ENCODE measurements around the gene TEAD2. TPM values are rescaled to one million over a fixed set of nuclear protein-coding genes. Genes with fewer than 3 reads are reported as not detected.
A peak's percentile ranks its signal among the peaks of the same experiment; 100 is the strongest.
"Not testable (repeated sequence)": the region's sequence is repeated elsewhere in the genome, so short reads cannot be mapped to it uniquely, and the experiment has no call there.

The TEAD2 gene
- total RNA-seq, 1 donor from 2014 or later = 63.6 TPM

DNA sequence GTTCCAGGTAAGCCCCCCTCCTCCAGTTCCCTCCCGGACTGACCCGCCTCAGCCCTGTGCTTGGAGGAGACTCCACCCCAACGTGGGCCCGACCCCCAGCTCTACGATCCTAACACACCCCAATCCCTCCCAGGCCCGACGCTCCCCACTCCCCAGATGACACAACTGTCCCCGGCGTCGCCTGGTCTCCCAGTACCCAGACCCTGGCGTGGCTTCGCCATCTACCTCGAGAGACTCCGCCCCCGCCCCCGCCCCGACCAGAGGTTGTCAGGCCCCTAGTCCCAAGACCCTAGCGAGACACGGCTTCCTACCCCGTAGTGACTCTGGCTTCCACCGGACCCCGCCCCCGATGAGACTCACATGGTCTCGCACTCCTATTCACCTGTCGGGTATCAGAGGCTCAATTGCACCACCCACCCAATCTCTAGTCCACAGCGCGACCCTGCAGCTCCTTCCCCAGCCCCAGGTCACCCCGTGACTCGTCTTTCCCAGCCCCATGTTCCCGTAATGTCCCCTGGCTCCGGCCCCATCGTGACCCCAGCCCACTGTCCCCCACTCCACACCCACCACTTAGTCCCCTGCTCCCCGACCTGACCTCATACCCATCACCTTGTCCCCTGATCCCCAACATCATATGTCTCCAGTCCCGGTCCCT is 24.1 kb downstream of the TEAD2 start:
- ATAC-seq = no peak
- intact Hi-C loops (cut with DNase I) = loop anchor here (10.0 kb wide), 1 partner anchor 113 kb away; no protein-coding TSS in a partner anchor
- no peak for DNase-seq (ENCODE audit: missing footprints)

DNA sequence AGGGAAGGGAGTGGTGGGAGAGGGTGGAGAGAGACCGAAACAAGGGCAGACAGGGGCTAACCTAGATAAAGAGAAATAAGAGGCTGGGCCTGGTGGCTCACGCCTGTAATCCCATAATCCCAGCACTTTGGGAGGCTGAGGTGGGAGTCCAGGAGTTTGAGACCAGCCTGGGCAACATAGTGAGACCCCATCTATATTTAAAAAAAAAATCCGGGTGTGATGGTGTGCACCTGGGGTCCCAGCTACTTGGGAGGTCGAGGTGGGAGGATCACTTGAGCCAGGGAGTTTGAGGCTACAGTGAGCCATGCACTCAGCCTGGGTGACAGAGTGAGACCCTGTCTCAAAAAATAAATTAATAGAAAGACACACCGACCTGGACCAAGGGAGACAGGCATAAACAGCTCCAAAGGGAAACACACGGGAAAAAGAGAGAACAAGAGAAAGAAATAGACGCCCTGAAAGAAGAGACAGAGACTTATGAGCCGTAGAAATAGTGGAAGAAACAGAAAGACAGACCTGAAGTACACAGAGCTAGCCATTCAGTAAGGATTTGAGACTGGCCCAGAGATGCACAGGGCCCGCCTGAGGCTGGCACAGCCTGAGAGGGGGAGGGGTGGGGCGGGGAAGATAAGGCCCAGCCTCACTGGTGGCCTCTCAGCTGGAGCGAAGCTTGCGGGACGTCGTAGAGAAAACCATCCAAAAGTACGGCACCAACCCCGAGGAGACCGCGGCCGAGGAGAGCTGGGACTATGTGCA is 24.8 kb downstream of the TEAD2 start:
- DNase-seq (ENCODE audit: missing footprints) (no peak), ATAC-seq (no peak)
- intact Hi-C loops (cut with DNase I) = loop anchor here (10.0 kb wide), 1 partner anchor 113 kb away; no protein-coding TSS in a partner anchor

DNA sequence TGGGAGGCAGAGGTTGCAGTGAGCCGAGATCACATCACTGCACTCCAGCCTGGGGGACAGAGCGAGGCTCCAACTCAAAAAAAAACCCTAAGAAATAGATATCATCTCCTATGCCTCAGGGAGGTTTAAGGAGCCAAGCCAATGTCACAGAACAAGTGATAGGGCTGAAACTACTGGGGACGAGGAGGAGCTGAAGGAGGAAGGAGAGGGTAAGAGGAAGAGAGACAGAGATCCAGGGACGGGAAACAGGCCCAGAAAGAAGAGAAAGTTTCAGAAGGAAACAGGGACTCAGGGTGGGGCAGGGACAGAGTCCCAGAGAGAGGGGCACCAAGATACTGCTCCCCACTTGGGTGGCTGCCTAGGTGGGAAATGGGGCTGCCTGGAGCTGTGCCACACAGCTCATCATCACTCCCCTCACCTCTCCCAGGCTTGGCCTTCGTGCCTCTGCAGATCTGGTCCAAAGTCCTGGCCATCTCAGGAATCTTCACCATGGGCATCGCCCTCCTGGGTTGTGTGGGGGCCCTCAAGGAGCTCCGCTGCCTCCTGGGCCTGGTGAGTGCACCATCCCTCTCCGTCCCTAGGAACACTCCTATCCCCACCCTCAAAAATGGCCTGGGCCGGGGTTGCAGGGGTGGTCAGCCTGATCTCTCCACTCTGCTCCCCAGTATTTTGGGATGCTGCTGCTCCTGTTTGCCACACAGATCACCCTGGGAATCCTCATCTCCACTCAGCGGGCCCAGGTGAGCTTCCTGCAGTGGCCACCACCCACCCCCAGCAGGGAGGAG is 25.5 kb downstream of the TEAD2 start:
- ATAC-seq = no peak
- intact Hi-C loops (cut with DNase I) = loop anchor here (10.0 kb wide), 1 partner anchor 112 kb away; no protein-coding TSS in a partner anchor
- DNase-seq (ENCODE audit: missing footprints) = no peak

DNA sequence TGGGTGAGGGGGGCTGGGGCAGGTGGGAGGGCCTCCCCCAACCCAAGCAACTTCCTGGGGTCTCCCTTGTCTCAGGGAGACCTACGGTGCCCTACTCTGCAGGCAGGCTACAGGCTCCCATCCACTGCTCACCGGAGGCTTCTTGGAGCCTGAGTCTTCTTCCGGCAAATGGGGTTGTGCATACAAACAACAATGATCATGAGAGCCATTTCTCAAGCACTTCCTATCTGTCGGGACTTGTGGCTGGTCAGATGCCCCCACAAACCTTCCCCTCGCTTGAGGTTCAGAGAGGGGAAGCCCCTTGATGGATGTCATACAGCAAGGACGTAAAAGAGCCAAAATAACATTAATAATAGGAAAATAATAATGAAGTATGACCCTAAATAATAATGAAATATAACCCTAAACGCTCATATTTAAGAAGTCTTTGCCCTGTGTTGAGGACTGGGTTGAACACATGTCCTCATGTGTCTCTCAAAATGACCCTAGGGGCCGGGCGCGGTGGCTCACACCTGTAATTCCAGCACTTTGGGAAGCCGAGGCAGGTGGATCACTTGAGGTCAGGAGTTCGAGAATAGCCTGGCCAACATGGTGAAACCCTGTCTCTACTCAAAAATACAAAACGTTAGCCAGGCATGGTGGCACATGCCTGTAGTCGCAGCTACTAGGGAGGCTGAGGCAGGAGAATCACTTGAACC is 26.3 kb downstream of the TEAD2 start:
- intact Hi-C loops (cut with DNase I) = loop anchor here (10.0 kb wide), 1 partner anchor 111 kb away; no protein-coding TSS in a partner anchor
- no peak for DNase-seq (ENCODE audit: missing footprints)
- no peak for ATAC-seq

DNA sequence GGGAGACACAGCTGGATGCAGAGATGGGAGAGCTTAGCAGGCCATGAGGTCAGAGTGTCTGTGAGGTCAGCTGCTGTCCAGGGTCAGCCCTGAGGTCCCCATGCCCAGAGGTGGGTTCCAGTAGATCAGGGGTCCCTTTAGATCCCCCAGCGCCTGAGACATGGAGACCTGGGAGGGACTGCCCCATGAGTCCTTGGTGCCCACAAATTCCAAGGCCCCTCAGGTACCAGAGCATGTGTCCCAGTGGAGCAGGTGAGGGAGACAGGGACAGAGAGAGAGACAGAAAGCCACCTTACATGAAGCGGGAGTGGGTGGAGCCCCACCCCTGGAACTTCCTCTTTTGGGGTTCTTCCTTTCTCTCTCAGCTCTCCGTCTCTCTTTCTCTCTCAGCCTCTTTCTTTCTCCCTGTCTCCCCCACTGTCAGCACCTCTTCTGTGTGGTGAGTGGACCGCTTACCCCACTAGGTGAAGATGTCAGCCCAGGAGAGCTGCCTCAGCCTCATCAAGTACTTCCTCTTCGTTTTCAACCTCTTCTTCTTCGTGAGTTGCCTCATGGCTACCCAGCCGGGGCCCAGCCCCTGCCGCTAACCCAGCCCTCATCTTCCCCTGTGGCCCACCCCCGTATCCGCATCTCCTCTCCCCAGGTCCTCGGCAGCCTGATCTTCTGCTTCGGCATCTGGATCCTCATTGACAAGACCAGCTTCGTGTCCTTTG is 27.0 kb downstream of the TEAD2 start, which contains the start of gene CD37:
CD37 (plus strand) TSS at position 336 of the 713 bp plus-strand sequence; CDS start at position 471, 135 bp downstream.
- DNase-seq (ENCODE audit: missing footprints) (peak; percentile 81), ATAC-seq (no peak)
- intact Hi-C loops (cut with DNase I) = loop anchor here (10.0 kb wide), 1 partner anchor 110 kb away; no protein-coding TSS in a partner anchor

DNA sequence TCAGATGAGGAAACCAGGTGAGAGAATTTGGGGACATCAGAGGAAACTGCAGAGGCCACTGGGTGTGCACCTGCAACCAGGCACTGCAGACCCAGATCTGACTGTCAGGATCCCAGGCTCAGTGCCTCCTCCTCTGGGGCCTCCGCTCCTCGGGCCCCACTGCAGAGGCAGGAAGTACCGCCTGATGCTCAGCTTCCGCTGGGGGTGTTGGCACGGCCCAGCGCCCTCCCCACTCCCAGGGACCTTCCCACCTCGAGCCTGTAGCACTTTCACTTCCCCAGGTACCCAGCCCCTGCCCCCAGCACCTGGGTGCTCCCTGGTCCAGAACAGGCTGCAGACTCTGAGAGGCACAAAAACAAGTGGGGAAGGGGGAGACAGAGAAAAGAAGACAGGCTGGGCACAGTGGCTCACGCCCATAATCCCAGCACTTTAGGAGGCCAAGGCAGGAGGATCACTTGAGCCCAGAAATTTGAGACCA is 28.4 kb downstream of the TEAD2 start:
- no peak for ATAC-seq
- intact Hi-C loops (cut with DNase I) = loop anchor here (10.0 kb wide), 1 partner anchor 109 kb away; no protein-coding TSS in a partner anchor
- DNase-seq (ENCODE audit: missing footprints) = peak; percentile 80

DNA sequence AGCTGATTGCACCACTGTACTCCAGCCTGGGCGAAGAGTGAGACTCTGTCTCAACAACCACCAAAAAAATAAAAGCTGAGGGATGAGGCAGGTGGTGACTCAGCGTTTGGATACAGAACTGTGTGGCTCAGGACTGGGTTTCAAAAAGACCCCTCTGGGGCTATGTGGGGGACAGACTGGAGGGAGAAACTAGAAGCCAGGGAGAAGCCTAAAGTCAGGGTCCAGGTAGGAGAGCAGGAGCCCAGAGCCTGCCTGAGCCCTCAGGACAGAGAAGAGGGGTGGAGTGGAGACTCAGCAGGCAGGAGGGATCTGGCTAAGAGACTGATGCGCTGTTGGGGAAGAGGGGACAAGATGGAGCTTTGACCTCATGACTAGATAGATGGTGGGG is 28.8 kb downstream of the TEAD2 start:
- DNase-seq (ENCODE audit: missing footprints) = no peak

DNA sequence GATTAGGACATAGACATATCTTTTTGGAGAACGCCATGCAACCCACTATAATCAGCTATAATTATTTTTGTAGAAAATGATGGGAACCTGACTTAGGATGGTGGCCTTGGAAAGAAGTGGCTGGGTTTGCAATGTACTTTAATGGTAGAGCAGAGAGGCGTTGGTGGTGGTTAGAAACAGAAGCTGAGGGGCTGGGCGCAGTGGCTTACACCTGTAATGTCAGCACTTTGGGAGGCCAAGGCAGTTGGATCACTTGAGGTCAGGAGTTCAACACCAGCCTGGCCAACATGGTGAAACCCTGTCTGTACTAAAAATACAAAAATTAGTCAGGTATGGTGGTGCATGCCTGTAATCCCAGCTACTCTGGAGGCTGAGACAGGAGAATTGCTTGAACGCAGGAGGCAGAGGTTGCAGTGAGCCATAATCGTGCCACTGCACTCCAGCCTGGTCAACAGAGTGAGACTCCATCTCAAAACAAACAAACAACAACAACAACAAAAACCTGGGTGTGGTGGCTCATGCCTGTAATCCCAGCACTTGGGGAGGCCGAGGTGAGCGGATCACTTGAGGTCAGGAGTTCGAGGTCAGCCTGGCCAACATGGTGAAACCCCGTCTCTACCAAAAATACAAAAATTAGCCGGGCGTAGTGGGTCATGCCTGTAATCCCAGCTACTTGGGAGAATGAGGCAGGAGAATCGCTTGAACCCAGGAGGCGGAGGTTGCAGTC is 29.4 kb downstream of the TEAD2 start:
- DNase-seq (ENCODE audit: missing footprints); ATAC-seq: not testable (repeated sequence)
- intact Hi-C loops (cut with DNase I) = loop anchor here (10.0 kb wide), 1 partner anchor 108 kb away; no protein-coding TSS in a partner anchor

More for the DNA sequence above, 28.8 kb downstream of the TEAD2 start:
- intact Hi-C loops (cut with DNase I) = loop anchor here (10.0 kb wide), 1 partner anchor 109 kb away; no protein-coding TSS in a partner anchor
- ATAC-seq = no peak

DNA sequence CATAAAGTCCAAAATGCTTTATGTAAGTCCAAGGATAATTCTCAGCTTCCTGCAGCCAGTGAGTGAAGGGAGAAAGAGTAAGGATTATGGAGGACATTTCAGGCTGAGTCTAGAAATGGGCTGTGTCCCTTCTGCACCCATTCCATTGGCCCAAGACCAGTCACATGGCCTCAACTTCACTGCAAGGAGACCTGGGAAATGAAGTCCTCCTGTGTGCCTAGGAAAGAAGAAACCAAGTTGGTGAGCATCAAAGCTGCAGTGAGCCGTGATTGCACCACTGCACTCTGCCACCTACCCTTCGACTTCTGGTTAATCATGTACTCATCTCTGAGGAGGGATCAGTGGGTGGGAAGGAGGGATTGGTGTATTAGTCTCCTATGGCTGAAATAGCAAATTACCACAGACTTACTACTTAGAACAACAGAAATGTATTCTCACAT is 30.6 kb downstream of the TEAD2 start:
- peak; percentile 71 for ATAC-seq
- DNase-seq (ENCODE audit: missing footprints) = no peak
- intact Hi-C loops (cut with DNase I) = loop anchor here (10.0 kb wide), 1 partner anchor 107 kb away; no protein-coding TSS in a partner anchor

DNA sequence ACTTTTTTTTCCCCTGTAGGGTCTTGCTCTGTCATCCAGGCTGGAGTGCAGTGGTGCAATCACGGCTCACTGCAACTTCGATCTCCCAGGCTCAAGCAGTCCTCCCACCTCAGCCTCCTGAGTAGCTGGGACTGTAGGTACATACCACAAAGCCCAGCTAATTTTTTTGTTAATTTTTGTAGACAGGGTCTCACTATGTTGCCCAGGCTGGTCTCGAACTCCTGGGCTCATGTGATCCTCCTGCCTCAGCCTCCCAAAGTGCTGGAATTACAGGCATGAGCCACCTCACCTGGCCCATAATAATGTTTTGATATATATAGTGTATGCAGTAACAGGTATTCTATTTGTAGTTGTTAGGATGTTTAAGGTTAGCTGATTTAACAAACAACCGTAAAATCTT is 31.0 kb downstream of the TEAD2 start:
- intact Hi-C loops (cut with DNase I) = loop anchor here (10.0 kb wide), 1 partner anchor 106 kb away; no protein-coding TSS in a partner anchor
- not testable (repeated sequence) for DNase-seq (ENCODE audit: missing footprints); ATAC-seq

DNA sequence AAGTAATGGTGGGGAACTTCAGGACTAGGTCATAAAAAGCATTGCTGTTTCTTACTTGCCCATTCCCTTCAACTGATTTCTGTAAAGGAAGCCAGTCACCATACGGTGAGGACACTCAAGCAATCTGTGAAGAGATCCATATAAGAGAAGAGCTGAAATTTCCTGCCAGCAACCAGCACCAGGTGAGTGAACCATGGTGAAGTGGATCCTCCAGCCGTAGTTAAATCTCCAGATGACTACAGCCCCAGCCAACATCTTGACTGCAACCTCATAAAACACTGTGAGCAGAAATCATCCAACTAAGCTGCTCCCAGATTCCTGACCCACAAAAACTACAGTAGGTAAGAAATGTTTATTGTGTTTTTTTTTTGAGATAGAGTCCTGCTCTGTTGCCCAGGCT is 33.5 kb downstream of the TEAD2 start:
- intact Hi-C loops (cut with DNase I) = no loop called here
- no peak for ATAC-seq
- DNase-seq (ENCODE audit: missing footprints) = no peak

DNA sequence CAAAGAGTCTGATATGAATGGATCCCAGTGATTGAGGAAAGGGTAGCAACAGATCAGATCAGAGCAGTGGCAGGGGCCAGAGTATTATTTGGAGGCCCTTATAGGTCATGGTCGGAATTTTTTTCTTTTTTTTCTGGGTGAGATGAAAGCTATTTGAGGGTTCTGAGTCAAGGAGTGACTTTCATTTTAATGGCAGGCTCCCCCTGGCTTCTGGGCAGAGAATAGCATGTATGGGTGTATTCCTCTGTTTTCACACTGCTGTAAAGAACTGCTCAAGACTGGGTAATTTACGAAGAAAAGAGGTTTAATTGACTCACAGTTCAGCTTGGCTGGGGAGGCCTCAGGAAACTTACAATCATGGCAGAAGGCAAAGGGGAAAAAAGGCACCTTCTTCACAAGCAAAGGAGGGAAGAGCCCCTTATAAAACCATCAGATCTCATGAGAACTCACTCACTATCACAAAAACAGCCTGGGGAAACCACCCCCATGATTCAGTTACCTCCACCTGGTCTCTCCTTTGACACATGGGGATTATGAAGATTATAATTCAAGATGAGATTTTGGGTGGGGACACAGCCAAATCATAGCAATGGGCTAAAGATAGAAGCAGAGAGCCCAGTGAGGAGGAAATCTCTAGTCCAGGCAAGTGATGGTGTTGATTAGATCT is 34.2 kb downstream of the TEAD2 start:
- intact Hi-C loops (cut with DNase I) = no loop called here

DNA sequence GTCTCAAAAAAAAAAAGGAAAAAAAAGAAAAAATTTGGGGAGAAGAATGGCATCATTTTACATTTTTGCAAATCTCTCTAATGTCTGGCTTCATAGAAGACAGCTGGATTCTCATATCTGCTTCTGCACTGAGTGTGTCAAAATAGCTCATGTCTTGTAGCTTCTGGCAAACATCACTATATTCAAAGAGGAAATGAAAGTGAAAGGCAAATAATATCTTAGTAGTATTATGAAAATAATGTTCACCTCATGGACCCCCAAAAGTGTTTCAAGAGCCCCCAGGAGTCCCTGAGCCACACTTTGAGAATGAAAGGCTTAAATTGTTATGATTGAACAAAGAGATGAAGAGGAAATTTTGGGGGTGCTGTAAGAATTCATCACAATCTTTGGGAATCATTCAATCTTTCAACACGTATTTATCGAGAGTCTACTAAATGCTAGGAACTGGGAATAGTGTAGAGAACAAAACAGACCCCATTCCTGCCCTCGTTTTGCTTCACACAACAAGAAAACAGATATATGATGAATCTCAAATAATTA is 36.0 kb downstream of the TEAD2 start:
- DNase-seq (ENCODE audit: missing footprints) = no peak
- intact Hi-C loops (cut with DNase I) = no loop called here
- no peak for ATAC-seq

More for the DNA sequence above, 34.2 kb downstream of the TEAD2 start:
- ATAC-seq (no peak), DNase-seq (ENCODE audit: missing footprints) (no peak)

DNA sequence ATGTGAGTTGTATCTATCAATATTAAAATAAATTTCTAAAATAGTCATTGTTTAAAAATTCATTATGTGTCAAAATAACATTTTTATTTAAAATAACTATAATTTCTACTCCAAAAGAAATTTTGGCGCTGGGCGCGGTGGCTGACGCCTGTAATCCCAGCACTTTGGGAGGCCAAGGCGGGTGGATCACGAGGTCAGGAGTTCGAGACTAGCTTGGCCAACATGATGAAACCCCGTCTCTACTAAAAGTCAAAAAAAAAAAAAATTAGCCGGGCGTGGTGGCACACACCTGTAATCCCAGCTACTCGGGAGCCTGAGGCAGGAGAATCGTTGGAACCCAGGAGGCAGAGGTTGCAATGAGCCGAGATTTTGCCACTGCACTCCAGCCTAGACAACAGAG is 36.5 kb downstream of the TEAD2 start:
- intact Hi-C loops (cut with DNase I); ATAC-seq; DNase-seq (ENCODE audit: missing footprints): not testable (repeated sequence)

DNA sequence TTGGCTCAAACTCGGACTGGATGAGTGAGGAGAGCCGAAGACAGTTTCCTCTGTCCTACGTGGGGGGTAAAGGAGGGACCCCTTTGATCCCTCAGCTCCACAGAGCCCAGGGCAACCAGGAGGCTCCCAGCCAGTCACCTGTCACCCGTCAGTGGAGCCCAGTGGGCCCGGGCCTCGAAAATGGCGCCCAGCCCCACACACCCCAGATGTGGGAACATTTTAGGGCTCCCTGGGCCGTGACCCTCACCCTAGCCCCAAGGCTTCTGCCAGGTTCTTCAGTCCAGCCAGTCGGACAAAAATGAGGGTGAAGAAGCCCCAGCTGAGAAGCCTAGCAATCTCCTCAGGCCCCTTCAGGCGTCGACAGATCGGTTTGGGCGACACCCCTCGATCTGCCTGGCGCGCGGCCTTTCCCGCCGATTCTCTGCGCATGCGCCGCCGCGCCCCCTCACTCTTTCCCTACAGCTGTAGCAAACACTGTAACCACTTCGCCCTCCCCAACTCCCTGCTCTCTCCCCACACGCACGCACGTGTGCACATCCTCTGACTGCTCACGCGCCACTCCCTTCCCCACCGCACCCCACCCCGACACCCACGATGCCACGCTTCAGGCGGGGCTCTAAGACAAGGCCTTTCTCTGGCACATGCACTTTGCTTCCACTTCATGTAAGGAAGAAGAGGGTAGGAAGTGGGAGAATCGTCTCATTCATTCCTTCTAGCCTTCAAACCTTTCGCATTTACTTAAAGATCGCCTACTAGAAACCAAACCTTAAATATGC is 37.2 kb downstream of the TEAD2 start, which contains the start of gene SLC6A16:
SLC6A16 (minus strand) TSS at position 391 of the 776 bp plus-strand sequence. CDS start 13,844 bp downstream, outside the sequence.
- DNase-seq (ENCODE audit: missing footprints) (no peak), ATAC-seq (no peak)
- intact Hi-C loops (cut with DNase I) = no loop called here

Data from Right ventricle myocardium inferior (tissue), 1 donor.